HG03439 (cell line): ENCODE results near the gene ULK4.
A peak's percentile ranks its signal among the peaks of the same experiment; 100 is the strongest.
"Not testable (repeated sequence)": the region's sequence is repeated elsewhere in the genome, so short reads cannot be mapped to it uniquely, and the experiment has no call there.

Experiments used
- ATAC-seq: cut with Tn5 transposase; IDR thresholded peaks from one replicate; pipeline ENCODE4 v1.9.1; 2021; ENCODE audit warnings: mild to moderate bottlenecking, moderate library complexity; ENCODE audit not compliant: unreplicated experiment

Gene ULK4

DNA sequence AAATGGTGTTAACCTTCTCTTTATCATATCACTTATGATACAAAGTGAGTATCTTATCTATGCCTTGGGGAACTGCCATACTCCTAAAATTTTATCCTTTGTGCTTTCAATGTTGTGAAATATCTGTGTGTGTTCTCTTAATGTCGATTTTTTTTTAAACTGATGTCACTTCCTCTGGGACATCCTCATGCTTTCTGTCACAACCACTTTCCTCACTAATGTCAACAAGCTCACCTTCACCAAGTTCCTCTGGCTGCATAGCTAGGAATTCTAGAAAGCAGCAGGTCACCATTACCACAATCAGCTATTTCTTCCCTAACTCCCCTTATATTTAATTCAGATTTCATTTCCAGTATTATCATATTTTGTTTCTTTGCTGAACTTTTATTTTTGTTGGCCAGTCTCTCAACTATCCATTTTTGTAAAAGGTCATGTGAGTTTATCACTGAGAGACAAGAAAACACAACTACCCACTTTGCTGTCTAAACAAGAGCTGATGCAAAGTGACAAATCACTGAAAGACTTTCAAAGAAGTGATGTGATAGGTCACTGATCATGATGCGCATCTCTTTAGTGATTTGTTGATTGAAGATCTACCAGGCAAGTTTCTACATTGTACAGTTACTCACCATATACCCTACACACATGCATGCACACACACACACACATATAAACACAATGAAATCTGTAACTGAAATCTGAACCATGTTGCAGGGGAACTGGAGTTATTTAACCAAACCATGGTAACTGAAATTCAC lies 369.0 kb downstream of the ULK4 start:
- ATAC-seq: no peak

DNA sequence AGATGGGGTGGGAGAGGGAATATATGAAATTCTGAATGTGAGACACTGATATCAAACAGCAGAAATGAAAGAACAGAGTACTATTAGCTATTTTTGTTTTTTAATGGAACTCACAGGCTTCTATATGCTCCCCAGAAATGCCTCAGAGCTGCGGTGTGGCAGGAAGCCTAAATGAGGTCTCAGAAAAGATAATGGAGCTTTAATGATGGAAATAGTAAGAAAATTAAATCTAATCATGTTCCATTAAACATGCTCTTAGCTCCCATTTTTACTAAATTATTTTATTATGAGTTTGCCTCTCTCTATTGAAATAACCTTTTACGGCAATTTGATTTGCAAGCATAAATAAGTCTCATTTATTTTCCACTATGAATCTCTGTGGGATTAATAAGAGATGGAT lies 378.9 kb downstream of the ULK4 start:
- no peak for ATAC-seq

DNA sequence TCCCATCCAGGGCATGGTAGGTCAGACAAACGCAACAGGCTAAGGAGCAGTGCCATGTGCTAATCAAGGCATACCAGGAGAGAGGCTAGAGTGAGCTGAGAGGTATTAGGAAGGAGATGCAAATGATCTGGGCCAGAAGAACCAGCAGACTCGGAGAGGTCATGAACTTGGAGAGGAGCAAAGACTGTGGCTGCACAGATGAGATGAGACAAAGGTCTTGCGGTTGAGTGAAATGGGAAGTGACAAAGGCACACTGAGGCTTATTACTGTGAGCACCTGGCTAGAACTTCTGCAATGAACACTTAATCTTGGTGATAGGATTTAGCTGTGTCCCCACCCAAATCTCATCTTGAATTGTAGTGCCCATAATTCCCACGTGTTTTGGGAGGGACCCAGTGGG lies 380.2 kb downstream of the ULK4 start:
- peak; percentile 75 for ATAC-seq

DNA sequence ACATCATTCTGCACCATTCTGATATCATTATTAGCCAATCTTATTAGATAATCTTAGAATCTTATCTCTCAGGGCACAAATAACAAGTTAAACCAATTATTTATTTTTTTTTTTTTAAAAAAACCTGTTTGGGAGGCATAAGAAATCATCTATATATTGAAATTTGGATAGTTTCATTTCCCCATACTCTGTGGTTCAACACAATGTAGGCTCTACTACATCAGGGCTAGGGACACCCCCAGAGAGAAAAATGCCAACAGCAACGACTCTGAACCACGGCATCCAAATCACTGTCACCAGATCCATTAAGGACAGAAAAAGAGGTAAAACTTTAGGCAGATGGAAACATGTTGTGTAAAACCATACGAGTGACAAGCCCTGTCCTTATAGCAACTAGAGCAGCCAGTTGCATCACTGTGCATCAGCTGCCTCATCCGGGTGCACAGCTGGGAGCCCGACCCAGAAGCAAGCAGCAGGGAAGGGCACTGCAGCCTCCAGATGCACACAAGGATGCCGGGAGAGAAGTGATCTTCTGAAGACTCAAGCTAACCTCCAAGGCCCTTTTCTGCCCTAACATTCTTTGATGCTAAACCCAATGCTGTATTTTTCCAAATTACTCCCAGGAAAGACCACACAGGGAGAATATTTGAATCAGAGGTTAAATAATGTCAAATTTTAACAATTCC lies 381.5 kb downstream of the ULK4 start:
- ATAC-seq: no peak

DNA sequence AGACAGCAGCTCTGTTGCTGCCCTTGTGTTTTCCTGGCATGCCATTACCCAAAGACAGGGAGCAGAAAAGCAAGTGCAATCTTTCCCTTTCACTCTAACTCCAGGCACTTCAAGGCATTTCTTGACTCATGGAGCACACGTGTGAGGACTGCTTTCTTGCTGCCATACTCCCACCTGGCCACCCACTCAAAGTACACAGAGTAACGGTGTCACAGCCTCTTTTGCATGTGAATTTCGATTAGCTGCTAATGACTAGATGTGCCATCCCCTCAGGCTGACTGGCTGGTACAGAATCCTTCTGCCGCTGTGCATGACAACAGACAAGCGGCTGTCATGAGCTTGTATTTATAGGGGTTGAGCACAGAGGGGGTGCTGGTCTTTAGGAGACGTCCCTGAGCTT lies 382.0 kb downstream of the ULK4 start:
- no peak for ATAC-seq

DNA sequence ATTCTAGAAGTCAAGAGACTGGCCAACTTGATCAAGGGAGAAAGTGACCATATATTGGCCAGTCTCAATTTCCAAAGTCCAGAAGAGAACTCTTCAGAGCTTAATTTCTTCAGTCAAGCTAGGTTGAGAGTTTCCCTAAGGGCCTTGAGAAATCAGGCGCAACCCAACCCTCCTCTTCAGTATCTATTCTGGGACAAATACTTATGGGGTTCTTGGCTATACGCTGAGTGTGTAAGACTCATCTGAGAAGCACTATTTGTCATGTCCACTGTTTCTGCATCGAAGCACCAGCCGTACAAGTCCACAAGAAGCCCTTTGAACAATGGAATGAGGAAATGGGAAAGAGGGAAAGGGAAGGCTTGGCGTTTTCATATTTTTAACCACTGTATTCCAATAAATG lies 383.1 kb downstream of the ULK4 start:
- no peak for ATAC-seq

DNA sequence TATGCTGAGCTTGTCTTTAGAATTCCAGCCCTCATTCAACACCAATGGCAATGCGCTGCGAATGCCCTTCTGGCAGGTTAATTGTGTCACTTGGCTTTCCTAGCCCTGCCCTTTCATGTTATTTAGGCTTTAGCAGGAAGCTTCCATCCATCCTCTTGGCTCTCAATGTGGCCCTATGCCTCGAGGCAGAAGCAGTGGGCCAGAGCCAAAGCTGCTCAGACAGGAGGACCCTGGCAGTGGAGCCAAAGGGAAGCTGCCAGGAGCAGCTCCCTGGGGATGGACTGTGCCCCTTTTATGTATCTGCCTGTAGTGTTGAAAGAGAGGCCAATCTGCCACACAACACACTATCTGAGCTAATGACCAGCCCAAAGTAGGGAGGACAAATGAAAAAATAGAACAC lies 386.2 kb downstream of the ULK4 start:
- no peak for ATAC-seq

DNA sequence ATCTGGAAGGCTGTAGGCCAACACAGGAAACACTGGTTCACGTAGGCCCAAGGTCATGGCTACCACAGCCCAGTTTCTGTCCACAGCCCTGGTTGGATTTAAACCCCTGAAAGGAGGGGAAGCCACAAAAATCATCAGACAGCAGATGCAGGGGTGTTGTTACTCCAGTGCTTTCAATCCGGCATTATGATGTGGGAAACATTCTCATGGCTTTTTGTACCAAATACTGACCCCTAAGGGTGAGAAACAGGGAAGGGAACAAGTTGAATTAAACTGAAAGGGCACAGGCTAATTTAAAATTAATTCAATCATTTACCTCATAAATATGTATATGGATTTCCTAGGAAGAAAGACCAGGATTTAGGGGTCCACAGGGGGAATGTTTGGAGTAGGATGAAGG lies 387.0 kb downstream of the ULK4 start:
- ATAC-seq: no peak

DNA sequence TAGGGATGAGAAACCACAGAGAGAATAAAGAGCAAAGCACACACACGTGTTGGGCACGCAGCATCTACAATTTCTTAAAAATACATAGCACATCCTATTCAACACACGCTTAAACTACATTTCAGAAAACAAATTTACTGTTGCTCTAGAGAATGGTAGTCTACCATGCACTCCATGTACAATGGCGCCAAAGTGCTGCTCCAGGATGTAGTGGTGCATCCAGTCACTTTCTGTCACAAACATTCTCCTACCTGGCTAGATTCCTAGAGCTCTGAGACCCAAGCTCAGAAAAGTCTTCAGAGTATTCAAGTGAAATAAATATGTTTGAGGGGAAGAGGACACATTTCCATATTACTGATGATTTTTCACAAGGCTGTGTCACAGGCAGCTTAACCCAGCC lies 388.3 kb downstream of the ULK4 start:
- ATAC-seq: no peak

DNA sequence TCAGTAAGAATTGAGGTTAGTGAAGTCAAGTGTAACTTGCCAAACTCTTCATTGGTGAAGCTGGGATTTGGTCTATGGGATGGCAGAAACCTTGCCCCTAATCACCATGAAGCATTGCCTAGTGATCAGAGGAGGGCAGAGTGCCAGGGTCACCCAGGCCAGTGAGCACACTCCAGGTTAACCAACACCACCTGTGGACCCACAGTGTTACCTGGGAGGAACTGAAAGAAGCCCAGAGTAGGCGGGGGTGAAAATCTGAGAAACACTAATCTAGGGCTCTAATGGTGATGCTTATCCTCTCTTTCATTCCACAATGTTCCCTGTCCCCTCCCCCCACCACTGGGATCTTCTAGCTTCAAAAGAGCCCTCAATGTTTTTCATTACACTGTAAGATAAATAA lies 389.8 kb downstream of the ULK4 start:
- no peak for ATAC-seq

DNA sequence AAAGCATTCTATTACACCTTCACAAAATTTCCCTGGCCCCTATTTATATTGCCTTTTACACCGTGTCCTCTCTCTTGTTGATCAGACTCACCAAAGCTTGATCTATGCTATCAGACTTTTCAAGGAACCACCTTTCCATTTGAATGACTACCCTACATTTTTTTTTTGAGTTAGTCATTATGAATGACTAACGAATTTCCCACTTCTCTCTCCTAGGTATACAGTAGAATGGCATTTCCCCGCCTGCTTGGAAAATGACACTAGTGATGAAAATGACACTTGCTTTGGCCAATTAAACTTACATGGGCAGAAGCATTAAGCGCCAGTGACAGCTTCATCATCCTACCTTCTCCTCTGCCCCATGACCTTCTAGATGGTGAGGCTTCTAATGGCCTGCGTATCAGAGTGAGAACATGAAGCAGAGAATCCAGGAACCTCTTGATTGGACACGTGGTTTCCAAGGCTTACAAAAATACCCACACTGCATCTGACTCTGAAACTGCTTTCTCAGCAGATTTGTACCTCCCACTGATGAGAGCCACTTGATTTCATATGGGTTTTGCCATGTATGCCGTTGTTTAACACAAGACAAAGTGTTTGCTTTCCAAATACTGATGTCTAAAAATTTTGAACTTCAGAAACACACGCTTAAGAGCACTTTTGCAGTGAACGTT lies 392.1 kb downstream of the ULK4 start:
- no peak for ATAC-seq

DNA sequence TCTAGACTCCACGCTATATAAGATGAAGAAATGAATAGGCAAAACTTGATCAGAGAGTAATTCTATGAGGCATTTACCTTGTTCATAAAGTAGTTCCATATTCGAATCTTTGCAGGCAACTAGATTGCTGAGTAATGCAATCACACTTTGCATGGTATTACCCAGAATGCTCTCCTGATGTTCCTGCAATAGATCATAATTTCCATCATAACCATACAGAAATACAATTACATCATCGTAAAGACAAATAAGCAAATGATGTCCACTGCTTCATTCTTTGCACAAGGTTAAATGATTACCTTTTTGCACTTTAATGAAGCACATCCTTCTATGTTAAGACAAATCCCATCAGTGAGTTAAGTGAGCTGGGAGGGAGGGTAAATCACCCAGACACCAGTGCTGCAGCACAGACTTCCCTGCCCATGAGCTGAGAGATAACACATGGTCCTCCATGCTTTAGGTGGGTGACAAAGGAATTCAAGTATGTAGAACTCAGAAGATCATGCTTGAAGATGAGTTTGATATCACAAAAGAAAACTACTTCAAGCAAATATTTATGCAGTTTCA lies 395.9 kb downstream of the ULK4 start:
- no peak for ATAC-seq

DNA sequence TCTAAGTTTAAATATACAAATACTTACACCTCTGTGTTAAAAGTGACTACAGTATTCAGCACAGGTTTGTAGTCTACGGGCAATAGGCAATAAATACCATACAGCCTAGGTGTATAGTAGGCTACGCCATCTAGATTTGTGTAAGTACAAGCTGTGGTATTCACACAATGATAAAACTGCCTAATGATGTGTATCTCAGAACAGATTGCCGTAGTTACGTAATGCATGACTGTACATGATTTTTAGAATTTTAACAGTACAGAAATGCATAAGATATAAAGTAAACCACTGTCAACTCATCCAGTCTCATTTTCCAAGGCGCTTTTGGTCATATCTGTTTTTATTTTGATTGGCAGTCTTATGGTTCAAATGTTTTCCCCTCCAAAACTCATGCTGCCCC lies 396.9 kb downstream of the ULK4 start:
- no peak for ATAC-seq

DNA sequence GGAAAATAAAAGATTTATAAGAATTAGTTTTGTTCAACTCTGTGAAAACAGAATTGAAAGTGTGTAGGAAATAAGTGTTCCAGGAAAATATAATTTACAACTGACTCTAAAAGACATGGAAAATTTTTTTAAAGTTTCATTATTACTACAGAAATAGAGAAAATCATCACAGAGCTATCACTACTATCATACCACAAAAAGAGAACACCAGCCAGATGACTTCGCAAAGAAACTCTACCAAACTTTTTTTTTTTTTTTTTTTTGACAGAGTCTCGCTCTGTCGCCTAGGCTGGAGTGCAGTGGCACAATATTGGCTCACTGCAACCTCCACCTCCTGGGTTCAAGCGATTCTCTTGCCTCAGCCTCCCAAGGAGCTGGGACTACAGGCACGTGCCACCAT lies 405.7 kb downstream of the ULK4 start:
- not testable (repeated sequence) for ATAC-seq

DNA sequence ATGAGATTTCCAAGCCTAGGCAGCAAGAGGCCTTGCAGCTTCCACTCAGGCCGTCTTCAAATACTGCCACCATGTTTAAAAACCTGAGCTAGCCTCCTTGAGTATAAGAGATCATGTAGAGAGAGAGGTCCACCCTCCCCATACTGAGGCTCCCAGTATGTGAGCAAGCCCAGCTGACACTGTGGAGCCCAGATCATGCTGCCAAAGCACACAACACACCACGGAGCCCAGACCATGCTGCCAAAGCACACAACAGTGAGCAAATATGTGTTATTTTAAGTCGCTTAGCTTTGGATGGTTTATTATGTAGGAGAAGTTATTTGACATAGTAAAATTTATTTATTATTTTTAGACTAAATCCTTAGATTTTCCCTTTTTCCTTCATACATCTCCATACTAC lies 428.9 kb downstream of the ULK4 start:
- no peak for ATAC-seq

DNA sequence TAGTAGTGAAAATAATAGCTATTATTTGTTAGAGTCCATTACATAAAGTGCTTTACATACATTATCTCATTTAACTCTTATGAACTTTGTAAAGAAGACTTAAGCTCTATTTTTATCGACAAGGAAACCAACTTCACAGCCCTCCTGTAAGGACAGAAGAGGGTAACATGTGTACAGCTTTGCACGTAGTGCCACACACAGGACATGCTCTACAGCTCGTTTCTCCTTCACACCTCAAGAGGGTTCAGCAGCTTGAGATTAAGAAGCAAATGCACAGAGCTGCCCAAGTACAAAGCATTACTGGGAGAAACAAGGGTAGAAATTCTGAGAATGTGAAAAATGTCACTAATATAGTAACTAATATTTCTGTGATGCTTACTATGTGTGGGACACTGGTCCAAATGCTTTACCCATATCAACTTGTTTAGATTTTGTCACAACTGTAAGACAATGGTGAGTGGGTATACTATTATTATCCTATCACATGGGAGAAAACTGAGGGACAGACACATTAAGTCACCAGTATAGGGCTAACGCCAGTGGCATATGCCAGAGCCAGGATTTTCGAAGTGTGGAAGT lies 434.8 kb downstream of the ULK4 start:
- ATAC-seq: no peak

DNA sequence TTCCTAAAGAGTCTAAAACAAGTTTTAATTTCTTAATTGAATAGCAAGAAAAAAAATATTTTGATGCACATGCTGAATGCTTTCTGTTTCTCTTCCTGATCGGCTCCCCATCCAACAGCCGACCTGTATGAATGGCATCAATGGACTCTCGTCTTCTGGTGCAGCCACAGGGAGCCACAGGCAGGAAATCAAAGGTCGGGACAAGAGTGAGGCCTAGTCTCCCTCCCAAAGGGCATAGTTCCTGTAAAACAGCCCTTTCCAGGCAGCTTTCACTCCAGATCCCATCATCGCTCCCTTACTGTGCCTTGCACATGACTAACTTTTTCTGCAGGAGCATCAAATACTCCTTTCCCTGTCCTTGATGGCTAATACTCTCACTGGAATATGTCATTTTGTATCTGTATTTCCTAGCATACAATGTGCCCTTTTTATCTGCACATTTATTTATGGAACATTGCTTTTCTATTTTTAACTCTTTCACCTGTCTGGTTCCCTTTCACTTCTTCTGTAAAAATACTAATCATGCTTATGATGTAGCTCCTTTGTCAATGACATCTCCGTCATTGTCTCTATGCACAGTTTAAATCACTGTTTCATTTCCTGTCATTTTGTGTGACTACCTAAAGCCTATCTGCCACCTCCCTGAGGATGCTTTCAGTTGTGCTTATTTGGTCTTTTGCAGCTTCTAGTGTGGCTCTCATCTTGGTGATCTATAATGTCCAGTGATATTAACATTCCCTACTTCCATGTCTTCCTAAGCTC lies 436.4 kb downstream of the ULK4 start:
- ATAC-seq: no peak

DNA sequence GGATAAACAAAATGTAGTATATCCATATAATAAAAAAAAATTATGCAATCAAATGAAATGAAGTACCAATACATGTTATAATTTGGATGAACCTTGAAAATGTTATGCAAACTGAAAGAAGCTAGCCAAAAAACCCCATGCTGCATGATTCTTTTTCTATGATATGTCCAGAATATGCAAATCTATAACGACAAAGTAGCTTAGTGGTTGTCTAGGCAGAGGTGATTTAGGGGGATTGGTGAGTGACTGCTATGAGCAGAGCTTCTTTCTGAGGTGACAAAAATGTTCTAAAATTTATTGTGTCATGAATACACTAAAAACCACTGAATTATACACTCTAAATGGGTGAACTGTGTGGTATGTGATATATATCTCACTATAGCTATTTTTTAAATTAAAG lies 438.0 kb downstream of the ULK4 start:
- no peak for ATAC-seq

DNA sequence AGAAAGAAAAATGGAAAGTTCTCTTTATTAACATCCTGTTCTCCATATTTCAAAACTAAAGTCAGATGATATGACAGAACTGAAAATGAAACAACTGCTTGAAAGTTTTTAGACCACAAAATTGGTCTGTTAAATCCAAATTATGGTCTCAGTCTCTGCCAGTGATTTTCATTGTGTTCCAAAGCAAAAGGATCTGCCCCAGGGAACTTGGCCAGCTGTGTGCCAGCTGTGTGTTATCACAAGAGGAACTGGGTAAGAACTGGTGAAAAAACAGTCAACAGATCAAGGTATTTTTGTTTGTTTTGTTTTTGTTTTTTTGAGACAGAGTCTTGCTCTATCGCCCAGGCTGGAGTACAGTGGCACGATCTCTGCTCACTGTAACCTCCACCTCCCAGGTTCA lies 439.3 kb downstream of the ULK4 start:
- ATAC-seq: peak; percentile 48

DNA sequence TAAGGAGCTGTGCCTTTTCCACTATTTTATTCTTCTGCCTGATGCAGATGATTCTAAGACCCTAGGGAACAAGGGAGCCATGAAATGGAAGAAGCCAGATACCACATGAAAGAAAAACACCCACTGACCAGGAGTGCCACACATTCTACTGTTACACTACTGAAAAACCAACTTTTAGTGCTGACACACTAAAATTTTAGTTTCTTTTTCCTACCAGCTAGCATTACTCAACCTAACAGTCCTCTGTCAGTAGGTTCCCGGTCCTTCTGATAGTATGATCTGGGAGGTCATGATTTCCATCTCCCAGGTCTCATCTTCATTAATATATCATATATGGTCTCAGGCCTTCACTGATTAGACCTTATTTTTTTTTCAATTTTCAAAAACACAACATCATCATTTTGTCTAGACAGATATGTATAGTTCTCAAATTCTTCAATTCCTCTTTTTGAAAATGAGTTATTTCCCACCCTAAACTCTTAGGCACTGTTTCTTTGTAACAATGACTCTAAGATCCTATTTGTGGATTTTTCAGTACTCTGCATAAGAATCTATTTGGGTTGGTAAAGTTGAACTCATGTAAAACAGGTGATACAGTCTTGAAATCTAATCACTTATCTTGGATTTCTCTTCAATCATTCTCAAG lies 440.8 kb downstream of the ULK4 start:
- no peak for ATAC-seq
